Measurements from ENCODE around the gene TRAPPC10.
A peak's percentile ranks its signal among the peaks of the same experiment; 100 is the strongest.

TRAPPC10 gene, protein sequence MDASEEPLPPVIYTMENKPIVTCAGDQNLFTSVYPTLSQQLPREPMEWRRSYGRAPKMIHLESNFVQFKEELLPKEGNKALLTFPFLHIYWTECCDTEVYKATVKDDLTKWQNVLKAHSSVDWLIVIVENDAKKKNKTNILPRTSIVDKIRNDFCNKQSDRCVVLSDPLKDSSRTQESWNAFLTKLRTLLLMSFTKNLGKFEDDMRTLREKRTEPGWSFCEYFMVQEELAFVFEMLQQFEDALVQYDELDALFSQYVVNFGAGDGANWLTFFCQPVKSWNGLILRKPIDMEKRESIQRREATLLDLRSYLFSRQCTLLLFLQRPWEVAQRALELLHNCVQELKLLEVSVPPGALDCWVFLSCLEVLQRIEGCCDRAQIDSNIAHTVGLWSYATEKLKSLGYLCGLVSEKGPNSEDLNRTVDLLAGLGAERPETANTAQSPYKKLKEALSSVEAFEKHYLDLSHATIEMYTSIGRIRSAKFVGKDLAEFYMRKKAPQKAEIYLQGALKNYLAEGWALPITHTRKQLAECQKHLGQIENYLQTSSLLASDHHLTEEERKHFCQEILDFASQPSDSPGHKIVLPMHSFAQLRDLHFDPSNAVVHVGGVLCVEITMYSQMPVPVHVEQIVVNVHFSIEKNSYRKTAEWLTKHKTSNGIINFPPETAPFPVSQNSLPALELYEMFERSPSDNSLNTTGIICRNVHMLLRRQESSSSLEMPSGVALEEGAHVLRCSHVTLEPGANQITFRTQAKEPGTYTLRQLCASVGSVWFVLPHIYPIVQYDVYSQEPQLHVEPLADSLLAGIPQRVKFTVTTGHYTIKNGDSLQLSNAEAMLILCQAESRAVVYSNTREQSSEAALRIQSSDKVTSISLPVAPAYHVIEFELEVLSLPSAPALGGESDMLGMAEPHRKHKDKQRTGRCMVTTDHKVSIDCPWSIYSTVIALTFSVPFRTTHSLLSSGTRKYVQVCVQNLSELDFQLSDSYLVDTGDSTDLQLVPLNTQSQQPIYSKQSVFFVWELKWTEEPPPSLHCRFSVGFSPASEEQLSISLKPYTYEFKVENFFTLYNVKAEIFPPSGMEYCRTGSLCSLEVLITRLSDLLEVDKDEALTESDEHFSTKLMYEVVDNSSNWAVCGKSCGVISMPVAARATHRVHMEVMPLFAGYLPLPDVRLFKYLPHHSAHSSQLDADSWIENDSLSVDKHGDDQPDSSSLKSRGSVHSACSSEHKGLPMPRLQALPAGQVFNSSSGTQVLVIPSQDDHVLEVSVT

DNA sequence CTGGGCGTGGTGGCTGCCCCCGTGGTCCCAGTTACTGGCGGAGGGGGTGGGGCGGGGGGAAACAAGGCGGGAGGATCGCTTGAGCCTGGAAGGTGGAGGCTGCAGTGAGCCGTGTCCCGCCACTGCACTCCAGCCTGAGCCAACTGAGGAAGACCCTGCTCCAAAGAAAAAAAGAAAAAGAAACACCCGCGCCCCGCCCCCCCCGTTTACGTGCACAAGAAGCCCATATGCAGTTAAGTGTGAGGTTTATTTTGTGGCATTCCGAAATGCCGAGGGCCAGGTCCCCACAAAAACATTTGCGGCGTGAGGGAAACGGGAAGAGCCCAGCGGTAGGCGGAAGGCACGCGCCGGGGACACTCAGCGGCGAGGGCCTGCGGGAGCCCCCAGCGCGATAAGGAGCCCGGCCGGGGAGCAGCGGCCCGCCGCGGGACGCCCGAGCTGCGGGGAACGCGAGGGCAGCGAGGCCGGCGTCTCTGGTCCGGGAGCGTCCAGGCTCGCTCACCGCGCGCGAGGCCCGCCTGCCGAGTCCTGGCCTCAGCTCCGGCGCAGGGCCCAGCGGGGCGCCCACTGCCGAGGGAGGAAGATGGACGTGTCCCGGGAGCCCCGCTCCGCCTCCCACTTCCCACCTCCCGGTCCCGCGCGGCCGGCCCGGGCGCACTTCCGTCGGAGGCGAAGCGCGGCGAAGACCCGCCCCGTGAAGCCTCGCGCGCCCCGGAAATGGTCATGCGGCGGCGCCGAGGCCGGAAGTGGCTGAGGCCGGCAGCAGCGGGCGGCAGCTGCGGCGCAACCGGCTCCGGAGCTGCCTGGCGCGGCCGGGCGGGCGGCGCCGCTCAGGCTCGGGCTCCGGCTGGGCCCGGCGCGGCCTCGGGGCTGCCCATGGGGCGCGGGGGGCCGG is at the start of gene TRAPPC10:
TRAPPC10 (plus strand) TSS at position 731 of the 895 bp plus-strand sequence. CDS start 185 bp downstream, outside the sequence.
- peak; percentile 93 for DNase-seq

DNA sequence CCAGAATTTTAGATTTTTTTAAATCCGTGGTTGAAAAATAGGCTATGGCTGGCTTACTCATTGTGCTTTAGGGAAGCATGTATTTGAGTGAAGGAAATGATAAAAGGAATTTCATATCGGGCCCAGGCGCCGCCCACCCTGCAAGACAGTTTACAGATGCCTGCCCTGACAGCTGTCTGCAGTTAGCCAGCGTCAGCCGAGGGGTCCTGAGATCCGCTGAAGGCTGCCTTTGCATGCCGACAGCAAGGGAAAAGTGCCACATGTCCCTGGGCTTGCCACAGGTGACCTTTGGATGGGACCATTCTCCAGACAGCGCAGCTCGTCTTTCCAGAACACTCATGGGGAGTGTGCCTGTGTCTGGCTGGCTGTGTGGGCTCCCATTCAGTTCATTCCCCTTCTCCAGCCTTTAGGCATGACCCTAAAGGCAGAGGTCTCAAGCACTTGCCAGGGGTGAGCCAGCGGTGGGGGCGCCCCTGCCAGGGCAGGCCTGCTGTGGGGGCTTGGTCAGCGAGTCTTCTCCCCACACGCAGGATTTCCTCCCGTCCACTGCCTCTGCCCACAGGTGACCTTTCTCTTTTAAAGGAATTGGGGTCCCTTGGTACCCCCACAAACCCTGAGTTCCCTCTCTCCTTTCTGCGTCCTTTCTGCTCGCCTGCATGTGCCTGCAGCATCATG is 46.1 kb upstream of the TRAPPC10 start:
- no peak for DNase-seq

- DNase-seq, result no peak
Observed at GRCh38 chr21:43966946-43967512, 45.1 kb upstream of the TRAPPC10 start.

- DNase-seq, result no peak
Observed at GRCh38 chr21:43967981-43968380, 44.1 kb upstream of the TRAPPC10 start.

DNA sequence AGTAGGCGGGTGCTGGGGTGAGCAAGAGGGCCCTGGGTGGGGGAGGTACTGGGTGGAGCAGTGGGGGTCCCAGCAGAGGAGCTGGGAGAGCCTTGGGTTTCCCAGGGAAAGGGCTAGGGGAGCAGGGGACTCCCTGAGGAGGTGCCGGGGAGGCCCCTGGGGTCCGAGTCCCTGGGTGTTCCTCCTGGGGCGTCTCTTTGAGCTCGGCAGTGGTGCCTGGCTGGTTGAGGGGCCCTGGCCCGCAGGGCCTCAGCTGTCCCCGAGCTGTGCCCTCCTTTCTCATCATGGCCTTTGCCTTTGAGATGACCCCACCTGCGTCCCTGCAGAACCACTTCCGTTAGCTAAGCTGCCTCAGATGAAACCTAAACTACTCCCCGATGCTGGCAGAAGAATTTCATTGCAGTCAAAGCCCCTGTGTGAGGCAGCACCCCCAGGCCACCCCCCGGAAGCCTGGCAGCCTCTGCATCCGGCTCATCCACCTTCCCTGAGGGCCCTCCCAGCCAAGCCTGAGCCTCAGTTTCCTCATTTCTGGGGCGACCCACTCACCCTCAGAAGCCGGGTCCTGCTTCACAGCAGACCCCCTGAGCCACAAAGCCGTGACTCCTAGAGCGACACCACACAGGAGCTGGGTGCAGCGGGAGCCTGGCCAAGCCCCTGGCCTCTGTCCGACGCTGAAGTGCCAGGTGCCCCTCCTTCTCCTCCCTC is 43.5 kb upstream of the TRAPPC10 start:
- no peak for DNase-seq

DNA sequence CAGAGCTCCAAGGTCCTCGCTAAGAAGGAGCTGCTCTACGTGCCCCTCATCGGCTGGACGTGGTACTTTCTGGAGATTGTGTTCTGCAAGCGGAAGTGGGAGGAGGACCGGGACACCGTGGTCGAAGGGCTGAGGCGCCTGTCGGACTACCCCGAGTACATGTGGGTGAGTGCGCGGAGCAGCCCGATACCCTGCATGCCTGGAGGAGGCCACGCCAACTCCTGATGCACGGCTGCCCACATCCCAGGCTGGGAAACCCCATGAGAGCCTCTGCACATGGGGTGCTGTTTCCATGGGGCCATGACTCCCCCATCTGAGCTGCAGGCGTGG is 43.0 kb upstream of the TRAPPC10 start:
- DNase-seq, result no peak

- DNase-seq, result no peak
Observed at GRCh38 chr21:43970551-43970950, 41.6 kb upstream of the TRAPPC10 start.

GRCh38 chr21:43971201-43971991 is 40.7 kb upstream of the TRAPPC10 start:
- DNase-seq, result no peak

GRCh38 chr21:43971992-43972255 is 40.2 kb upstream of the TRAPPC10 start:
- no peak for DNase-seq

- no peak for DNase-seq
Observed at GRCh38 chr21:43972850-43973633, 39.1 kb upstream of the TRAPPC10 start.

DNA sequence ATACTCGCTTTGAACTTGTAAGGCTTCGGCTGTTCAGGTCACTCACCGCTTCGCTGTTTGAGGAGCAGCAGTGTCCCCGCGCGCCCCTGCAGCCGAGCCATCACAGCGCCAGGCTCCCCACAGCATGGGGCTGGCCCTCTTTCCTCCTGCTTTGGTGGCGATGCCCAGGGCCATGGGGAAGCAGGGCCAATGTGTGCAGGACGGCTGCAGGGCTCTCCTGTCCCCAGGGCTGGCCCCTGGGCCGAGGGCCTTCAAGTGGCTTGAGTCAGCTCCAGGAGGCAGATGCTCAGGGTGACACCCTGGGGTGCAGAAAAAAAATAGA is 38.5 kb upstream of the TRAPPC10 start:
- no peak for DNase-seq

DNA sequence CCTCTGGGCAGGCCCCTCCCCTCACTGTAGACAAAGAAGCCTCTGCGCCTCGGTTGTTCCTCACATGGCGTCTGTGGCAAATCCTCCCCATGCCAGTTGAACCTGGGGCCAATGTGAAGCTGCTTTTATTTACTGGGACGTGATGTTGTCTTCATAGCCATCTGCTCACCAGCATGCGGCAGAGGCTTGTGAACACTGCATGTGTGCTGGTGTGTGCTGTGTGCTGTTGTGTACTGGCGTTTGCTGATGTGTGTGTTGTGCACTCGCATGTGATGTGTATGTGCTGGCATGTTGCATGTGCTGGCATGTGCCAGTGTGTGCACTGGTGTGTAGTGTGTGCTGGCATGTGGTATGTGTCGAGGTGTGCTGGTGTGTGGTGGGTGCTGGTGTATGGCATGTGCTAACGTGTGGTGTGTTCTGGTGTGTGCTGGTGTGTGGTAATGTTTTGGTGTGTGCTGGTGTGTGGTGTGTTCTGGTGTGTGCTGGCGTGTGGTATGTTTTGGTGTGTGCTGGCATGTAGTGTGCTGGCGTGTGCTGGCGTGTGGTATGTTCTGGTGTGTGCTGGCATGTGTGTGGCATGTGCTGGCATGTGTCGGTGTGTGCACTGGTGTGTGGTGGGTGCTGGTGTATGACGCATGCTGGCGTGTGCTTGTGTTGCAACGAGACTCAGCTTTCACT is 37.2 kb upstream of the TRAPPC10 start:
- DNase-seq, result no peak

DNA sequence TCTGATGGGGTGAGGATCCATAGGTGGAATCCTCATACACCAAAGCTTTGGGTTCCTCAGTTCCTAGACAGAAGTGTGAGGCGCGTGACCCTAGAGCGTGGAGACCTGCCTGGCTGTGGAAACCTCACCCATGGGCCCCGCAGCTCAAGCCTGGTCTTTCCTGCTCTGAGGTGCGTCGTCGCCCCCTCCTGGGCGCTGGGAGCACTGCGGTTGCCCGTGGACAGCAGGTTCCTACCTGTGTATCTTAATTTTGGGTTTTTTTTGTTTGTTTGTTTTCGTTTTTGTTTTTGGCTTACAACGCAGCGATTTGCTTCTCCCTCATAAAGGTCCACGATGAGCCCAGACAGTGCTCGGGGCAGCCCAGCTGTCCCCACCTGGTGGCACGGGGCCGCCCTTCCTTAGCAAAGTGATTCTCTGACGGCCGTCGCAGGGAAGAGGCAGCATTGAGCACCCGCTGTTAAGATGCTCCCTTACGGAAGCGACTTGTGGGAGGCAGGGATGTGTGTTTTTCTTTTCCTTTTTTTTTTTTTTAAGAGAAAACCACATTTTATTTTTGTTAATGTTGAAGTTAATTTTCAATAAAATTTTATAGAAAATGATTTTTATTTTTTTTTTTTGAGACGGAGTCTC is 36.5 kb upstream of the TRAPPC10 start:
- DNase-seq, result peak; percentile 78

GRCh38 chr21:43976661-43977060 is 35.4 kb upstream of the TRAPPC10 start:
- no peak for DNase-seq

GRCh38 chr21:43978060-43978459 is 34.0 kb upstream of the TRAPPC10 start:
- no peak for DNase-seq

DNA sequence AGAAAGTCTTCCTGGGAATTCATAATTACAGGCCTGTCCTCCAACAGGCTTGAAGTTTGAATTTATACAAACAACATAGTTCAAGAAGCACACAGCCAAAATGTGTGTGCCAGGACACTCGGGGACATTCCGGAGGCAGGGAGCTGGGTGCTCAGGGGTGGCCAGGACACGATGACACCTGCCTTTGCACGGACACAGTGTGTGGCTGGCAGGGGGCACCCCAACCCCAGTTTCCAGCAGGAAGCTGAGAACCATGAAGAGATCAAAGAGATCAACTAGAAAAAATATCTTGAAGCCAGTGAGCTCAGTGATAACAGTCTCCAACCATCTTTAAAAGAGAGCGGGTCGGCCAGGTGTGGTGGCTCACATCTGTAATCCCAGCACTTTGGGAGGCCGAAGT is 32.5 kb upstream of the TRAPPC10 start:
- DNase-seq, result no peak

GRCh38 chr21:43981151-43981870 is 30.8 kb upstream of the TRAPPC10 start:
- no peak for DNase-seq

- DNase-seq, result no peak
Observed at GRCh38 chr21:43981871-43982210, 30.3 kb upstream of the TRAPPC10 start.
